Mucosa of descending colon (tissue), 3 donors: ENCODE data around the gene WDFY4. TPM values are rescaled to one million over a fixed set of nuclear protein-coding genes. Genes with fewer than 3 reads are reported as not detected.

Source experiments
- ATAC-seq: fragments of 200-7000 bp; cut with Tn5 transposase; one replicate; pipeline ENCODE4 v1.9.1; 2020; ENCODE audit warnings: mild to moderate bottlenecking, moderate library complexity
- DNase-seq, 3 donors: peaks; one replicate each; pipeline ENCODE4 v3.0.0-alpha.2; 2020
- H3K36me3 ChIP-seq: fragments of 200-600 bp; one replicate; pipeline ENCODE4 v1.8.0; 2021; ENCODE audit warnings: low read depth, mild to moderate bottlenecking
- H3K4me1 ChIP-seq: fragments of 200-600 bp; one replicate; pipeline ENCODE4 v1.8.0; 2021; ENCODE audit warnings: low read depth, mild to moderate bottlenecking
- H3K4me3 ChIP-seq: fragments of 200-600 bp; one replicate; pipeline ENCODE4 v1.8.0; 2021; ENCODE audit warnings: mild to moderate bottlenecking
- H3K9me3 ChIP-seq: fragments of 200-600 bp; one replicate; pipeline ENCODE4 v1.8.0; 2021; ENCODE audit warnings: mild to moderate bottlenecking
- CTCF ChIP-seq: fragments of 200-600 bp; IDR thresholded peaks from one replicate; pipeline ENCODE4 v1.8.0; 2022; ENCODE audit warnings: antibody characterized with exemption, mild to moderate bottlenecking
- intact Hi-C, 2 donors: fragments of 100-400 bp; cut with DNase I in 1 of 2; cut with micrococcal nuclease in 1 of 2; formaldehyde crosslinking; loops; one replicate each; pipeline versions ENCODE4 v1.11.0 to v1.11.1; 2022; cut with DNase I, micrococcal nuclease
- total RNA-seq, 3 donors: library from RNA; stranded (reverse); fragmentation: NEBNext Ultra II Directional in 2 of 3; extraction: Animal tissue kit (Norgen Biotek cat#: 25700) in 2 of 3; gene quantifications; one replicate each; pipeline versions ENCODE4 v1.2.1 to v1.2.4, GENCODE V29; 2021 to 2023
- donor health status: DM: no; HTN: no; CAD: no; lungs with moderate emphysema.
- donor health status: DM: no; HTN: no; CAD: no.
- donor health status: DM: no; HTN: yes; CAD: no.

Gene WDFY4
- total RNA-seq, 3 donors from 2014 or later: 2.1 to 3.3 (median 2.2) TPM

- TF ChIP-seq CTCF: no peak
- intact Hi-C loops: no loop called here
- H3K4me3 ChIP-seq: no peak overlapping the region
Measured at GRCh38 chr10:48685731-48686130, 1.1 kb downstream of the WDFY4 start.

GRCh38 chr10:48690791-48691660 is 6.4 kb downstream of the WDFY4 start:
- H3K4me3 ChIP-seq: no peak overlapping the region
- TF ChIP-seq CTCF: no peak
- intact Hi-C loops: no loop called here
- H3K36me3 ChIP-seq: no peaks in the 10 kb centered on the region
- H3K4me1 ChIP-seq: no peaks in the 10 kb centered on the region
- ATAC-seq: no peak
- H3K9me3 ChIP-seq: no peaks in the 10 kb centered on the region
- DNase-seq: no peak

More at GRCh38 chr10:48685731-48686130, 1.1 kb downstream of the WDFY4 start:
- Histone ChIP-seq H3K4me1 (no peaks in the 10 kb centered on the region), H3K9me3 (no peaks in the 10 kb centered on the region), H3K36me3 (no peaks in the 10 kb centered on the region)
- DNase-seq: no peak
- no peak for ATAC-seq

GRCh38 chr10:48691812-48692528 is 7.3 kb downstream of the WDFY4 start:
- ATAC-seq (peak; percentile 82), DNase-seq (no peak)
- Histone ChIP-seq H3K4me1 (no peaks in the 10 kb centered on the region), H3K36me3 (no peaks in the 10 kb centered on the region), H3K4me3 (no peak overlapping the region), H3K9me3 (no peaks in the 10 kb centered on the region)
- intact Hi-C loops: no loop called here
- TF ChIP-seq CTCF: no peak

GRCh38 chr10:48692748-48693147 is 8.1 kb downstream of the WDFY4 start:
- DNase-seq (no peak), ATAC-seq (no peak)
- intact Hi-C loops: no loop called here
- Histone ChIP-seq H3K9me3 (no peaks in the 10 kb centered on the region), H3K36me3 (no peaks in the 10 kb centered on the region), H3K4me1 (no peaks in the 10 kb centered on the region), H3K4me3 (no peak overlapping the region)
- no peak for TF ChIP-seq CTCF

GRCh38 chr10:48693206-48693605 is 8.5 kb downstream of the WDFY4 start:
- DNase-seq: no peak
- no peaks in the 10 kb centered on the region for H3K36me3 ChIP-seq
- no peak for TF ChIP-seq CTCF
- no peaks in the 10 kb centered on the region for H3K4me1 ChIP-seq
- no peak overlapping the region for H3K4me3 ChIP-seq
- intact Hi-C loops: no loop called here
- no peak for ATAC-seq
- no peaks in the 10 kb centered on the region for H3K9me3 ChIP-seq
